Karpas-422 (cell line): Measurements from ENCODE around the gene OR2Z1. TPM values are rescaled to one million over a fixed set of nuclear protein-coding genes. Genes with fewer than 3 reads are reported as not detected.
"Not testable (repeated sequence)": the region's sequence is repeated elsewhere in the genome, so short reads cannot be mapped to it uniquely, and the experiment has no call there.

Source experiments
- DNase-seq: peaks from one replicate; pipeline ENCODE4 v3.0.0-alpha.2; 2015
- H2AFZ ChIP-seq: fragments of 200-600 bp; sonication (generic); 2 replicates; pipeline ENCODE4 v1.6.1; 2014; ENCODE audit warnings: antibody characterized with exemption, low read length, mixed read lengths
- H3K27ac ChIP-seq: fragments of 200-600 bp; sonication (generic); 2 replicates; pipeline ENCODE4 v1.5.1; 2014; ENCODE audit warnings: mild to moderate bottlenecking, low read length, moderate library complexity
- H3K27me3 ChIP-seq: fragments of 200-600 bp; sonication (generic); 2 replicates; pipeline ENCODE4 v1.6.1; 2014; ENCODE audit warnings: low read length, mixed read lengths
- H3K36me3 ChIP-seq: fragments of 200-600 bp; sonication (generic); 2 replicates; pipeline ENCODE4 v1.6.1; 2014; ENCODE audit warnings: low read length, mixed read lengths; ENCODE audit not compliant: insufficient read depth
- H3K4me1 ChIP-seq: fragments of 200-600 bp; sonication (generic); 2 replicates; pipeline ENCODE4 v1.6.1; 2014; ENCODE audit warnings: mild to moderate bottlenecking, low read length, mixed read lengths
- H3K4me2 ChIP-seq: fragments of 200-600 bp; sonication (generic); 2 replicates; pipeline ENCODE4 v1.6.1; 2014; ENCODE audit warnings: low read length, low read depth, mild to moderate bottlenecking; ENCODE audit not compliant: poor library complexity, severe bottlenecking
- H3K4me3 ChIP-seq: fragments of 200-600 bp; sonication (generic); 2 replicates; pipeline ENCODE4 v1.5.1; 2014; ENCODE audit warnings: mild to moderate bottlenecking, antibody characterized with exemption, low read length, mixed read lengths
- H3K79me2 ChIP-seq: fragments of 200-600 bp; sonication (generic); 2 replicates; pipeline ENCODE4 v1.6.1; 2014; ENCODE audit warnings: mild to moderate bottlenecking, low read length, mixed read lengths
- H3K9ac ChIP-seq: fragments of 200-600 bp; sonication (generic); 2 replicates; pipeline ENCODE4 v1.6.0; 2014; ENCODE audit warnings: low read length
- H3K9me2 ChIP-seq: fragments of 200-600 bp; sonication (generic), shearing (Covaris generic); replicated peaks from 2 replicates; pipeline ENCODE4 v1.6.0; 2014; ENCODE audit warnings: mild to moderate bottlenecking, low read length, moderate library complexity; ENCODE audit not compliant: insufficient read depth
- H3K9me3 ChIP-seq: fragments of 300-700, 200-600 bp; sonication (generic); 2 replicates; pipeline ENCODE4 v1.6.1; 2014; ENCODE audit warnings: low read length, mixed read lengths
- H4K20me1 ChIP-seq: fragments of 200-600 bp; sonication (generic); 2 replicates; pipeline ENCODE4 v1.6.1; 2014; ENCODE audit warnings: mild to moderate bottlenecking, antibody characterized with exemption, low read length, low read depth; ENCODE audit not compliant: insufficient read depth
- total RNA-seq: library from RNA; depleted of rRNA; stranded (reverse); fragments of >200 nt; shearing (Covaris generic); gene quantifications from 2 replicates; pipeline ENCODE4 v1.2.3, GENCODE V29; 2014; ENCODE audit warnings: low replicate concordance

The OR2Z1 gene
- total RNA-seq, 1 experiment from 2014 or later, result not detected

DNA sequence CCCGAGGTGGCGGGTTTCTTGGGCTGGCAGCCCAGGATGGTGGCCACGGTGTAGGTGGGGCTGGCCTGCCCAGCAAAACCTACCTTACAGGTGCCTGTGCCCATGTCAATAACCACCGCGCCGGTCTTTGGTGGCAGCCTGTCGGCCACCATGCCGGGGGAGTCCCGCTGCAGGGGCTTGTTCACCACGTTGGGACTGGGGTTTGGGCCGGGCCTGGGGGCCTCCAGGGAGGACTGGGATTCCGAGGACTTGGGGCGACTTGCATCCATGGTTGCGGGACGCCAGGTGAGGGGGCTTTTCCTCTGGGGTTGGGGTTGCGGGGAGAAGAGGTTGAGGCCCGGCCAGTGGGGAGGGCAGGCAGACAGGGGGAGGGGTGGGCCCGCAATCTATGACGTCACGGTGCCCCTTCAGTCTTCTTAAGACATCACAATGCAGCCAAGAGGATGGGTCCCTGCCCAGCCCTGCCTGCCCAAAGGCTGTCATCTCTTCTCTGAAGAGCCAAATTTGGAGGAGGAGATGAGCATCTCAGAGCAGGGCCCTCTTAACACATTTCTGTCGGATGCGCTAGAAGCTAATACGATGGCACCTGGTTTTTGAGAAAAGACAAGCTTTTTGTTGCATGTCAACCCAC is 22.9 kb upstream of the OR2Z1 start, which contains the start of gene ACTL9:
TSS of gene ACTL9 (minus strand) at position 363 of the 631 bp plus-strand sequence. CDS start at position 269, 94 bp downstream.
- Histone ChIP-seq H3K9ac (no peak within 1 kb of the TSS), H2AFZ (no peak within 1 kb of the TSS), H3K79me2 (no peaks in the 10 kb centered on the region), H3K36me3 (no peaks in the 10 kb centered on the region), H3K27ac (no peak within 1 kb of the TSS), H4K20me1 (no peaks in the 10 kb centered on the region), H3K9me3 (no peaks in the 10 kb centered on the region), H3K27me3 (no peaks in the 10 kb centered on the region), H3K4me2 (no peak within 1 kb of the TSS), H3K4me3 (no peak within 1 kb of the TSS), H3K4me1 (no peaks in the 10 kb centered on the region), H3K9me2 (no peaks in the 10 kb centered on the region)
- no peak for DNase-seq

GRCh38 chr19:8699908-8700307 is 21.5 kb upstream of the OR2Z1 start:
- H3K9me3 ChIP-seq, result no peaks in the 10 kb centered on the region
- H3K79me2 ChIP-seq, result no peaks in the 10 kb centered on the region
- no peak overlapping the region for H3K4me3 ChIP-seq
- H4K20me1 ChIP-seq, result no peaks in the 10 kb centered on the region
- no peaks in the 10 kb centered on the region for H3K27me3 ChIP-seq
- no peaks in the 10 kb centered on the region for H3K36me3 ChIP-seq
- H3K4me1 ChIP-seq, result no peaks in the 10 kb centered on the region
- H3K9me2 ChIP-seq, result no peaks in the 10 kb centered on the region
- no peak overlapping the region for H3K9ac ChIP-seq
- H3K4me2 ChIP-seq, result no peak overlapping the region
- H2AFZ ChIP-seq, result no peak overlapping the region
- H3K27ac ChIP-seq, result no peak overlapping the region
- DNase-seq, result no peak

- H3K36me3 ChIP-seq, result no peaks in the 10 kb centered on the region
- no peak for DNase-seq
- no peaks in the 10 kb centered on the region for H3K9me2 ChIP-seq
- H2AFZ ChIP-seq, result no peak overlapping the region
- H3K4me1 ChIP-seq, result no peaks in the 10 kb centered on the region
- no peaks in the 10 kb centered on the region for H3K27me3 ChIP-seq
- no peak overlapping the region for H3K4me3 ChIP-seq
- no peak overlapping the region for H3K4me2 ChIP-seq
- no peaks in the 10 kb centered on the region for H3K9me3 ChIP-seq
- no peak overlapping the region for H3K9ac ChIP-seq
- H3K27ac ChIP-seq, result no peak overlapping the region
- H3K79me2 ChIP-seq, result no peaks in the 10 kb centered on the region
- H4K20me1 ChIP-seq, result no peaks in the 10 kb centered on the region
Observed at GRCh38 chr19:8700956-8701355, 20.5 kb upstream of the OR2Z1 start.

GRCh38 chr19:8702350-8702749 is 19.1 kb upstream of the OR2Z1 start:
- Histone ChIP-seq H3K4me1 (no peaks in the 10 kb centered on the region), H3K4me2 (no peak overlapping the region), H2AFZ (no peak overlapping the region), H3K27me3 (no peaks in the 10 kb centered on the region), H4K20me1 (no peaks in the 10 kb centered on the region), H3K9me3 (no peaks in the 10 kb centered on the region), H3K4me3 (no peak overlapping the region), H3K36me3 (no peaks in the 10 kb centered on the region), H3K9me2 (no peaks in the 10 kb centered on the region), H3K9ac (no peak overlapping the region), H3K27ac (no peak overlapping the region), H3K79me2 (no peaks in the 10 kb centered on the region)
- DNase-seq, result no peak

GRCh38 chr19:8703223-8703622 is 18.2 kb upstream of the OR2Z1 start:
- H3K79me2 ChIP-seq, result no peaks in the 10 kb centered on the region
- no peaks in the 10 kb centered on the region for H3K36me3 ChIP-seq
- H3K9ac ChIP-seq, result no peak overlapping the region
- H4K20me1 ChIP-seq, result no peaks in the 10 kb centered on the region
- H3K9me2 ChIP-seq, result no peaks in the 10 kb centered on the region
- no peak for DNase-seq
- no peaks in the 10 kb centered on the region for H3K27me3 ChIP-seq
- no peak overlapping the region for H2AFZ ChIP-seq
- no peaks in the 10 kb centered on the region for H3K9me3 ChIP-seq
- no peaks in the 10 kb centered on the region for H3K4me1 ChIP-seq
- no peak overlapping the region for H3K27ac ChIP-seq
- no peak overlapping the region for H3K4me2 ChIP-seq
- H3K4me3 ChIP-seq, result no peak overlapping the region

GRCh38 chr19:8705304-8705703 is 16.1 kb upstream of the OR2Z1 start:
- DNase-seq, H3K36me3 ChIP-seq, H3K79me2 ChIP-seq, H3K9me2 ChIP-seq, H2AFZ ChIP-seq, H3K27ac ChIP-seq, H3K27me3 ChIP-seq, H4K20me1 ChIP-seq, H3K4me2 ChIP-seq, H3K4me3 ChIP-seq, H3K9ac ChIP-seq, H3K9me3 ChIP-seq, H3K4me1 ChIP-seq: not testable (repeated sequence)

DNA sequence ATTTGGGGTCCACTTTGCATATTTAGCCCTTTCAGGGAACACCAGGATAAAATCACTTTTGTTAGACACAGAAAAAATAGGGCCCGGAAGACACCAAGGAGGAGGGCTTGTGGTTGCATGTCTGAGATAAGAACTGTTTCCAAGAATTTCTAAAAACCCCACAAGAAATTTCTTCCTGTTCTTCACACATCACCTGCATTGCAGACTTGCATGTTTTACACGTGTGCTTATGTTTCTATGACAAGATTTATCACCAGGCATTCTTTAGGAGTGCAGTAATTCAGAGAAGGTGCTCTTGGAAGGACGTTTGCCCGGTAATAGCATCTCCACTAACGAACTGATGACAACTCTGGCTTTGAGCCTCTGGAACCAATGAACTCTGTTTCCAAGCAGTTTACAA is 15.7 kb upstream of the OR2Z1 start:
- Histone ChIP-seq H4K20me1 (no peaks in the 10 kb centered on the region), H3K4me3 (no peak overlapping the region), H3K9me2 (no peaks in the 10 kb centered on the region), H3K4me2 (no peak overlapping the region), H3K27ac (no peak overlapping the region), H3K36me3 (no peaks in the 10 kb centered on the region), H3K27me3 (no peaks in the 10 kb centered on the region), H3K4me1 (no peaks in the 10 kb centered on the region), H3K79me2 (no peaks in the 10 kb centered on the region), H3K9me3 (no peaks in the 10 kb centered on the region), H2AFZ (no peak overlapping the region), H3K9ac (no peak overlapping the region)
- DNase-seq, result no peak

DNA sequence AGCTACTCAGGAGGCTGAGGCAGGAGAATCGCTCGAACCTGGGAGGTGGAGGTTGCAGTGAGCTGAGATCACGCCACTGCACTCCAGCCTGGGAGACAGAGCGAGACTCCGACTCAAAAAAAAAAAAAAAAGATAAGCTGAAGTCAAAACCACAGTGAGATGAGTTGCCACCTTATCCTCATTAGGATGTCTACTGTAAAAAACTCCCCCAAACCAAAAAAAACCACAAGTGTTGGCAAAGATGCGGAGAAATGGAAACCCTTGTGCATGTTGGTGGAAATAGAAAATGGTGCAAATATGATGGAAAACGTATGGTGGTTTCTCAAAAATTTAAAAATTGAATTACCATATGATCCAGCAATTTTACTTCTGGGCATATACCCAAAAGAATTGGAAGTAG is 11.1 kb upstream of the OR2Z1 start:
- H2AFZ ChIP-seq, H3K9me2 ChIP-seq, H3K4me3 ChIP-seq, H3K9ac ChIP-seq, H3K9me3 ChIP-seq, DNase-seq, H4K20me1 ChIP-seq, H3K79me2 ChIP-seq, H3K4me2 ChIP-seq, H3K27ac ChIP-seq, H3K36me3 ChIP-seq, H3K4me1 ChIP-seq, H3K27me3 ChIP-seq: not testable (repeated sequence)

GRCh38 chr19:8722032-8722431 is 598 bp downstream of the OR2Z1 start:
- Histone ChIP-seq H3K9me3 (no peaks in the 10 kb centered on the region), H3K9me2 (no peaks in the 10 kb centered on the region), H3K4me2 (no peak overlapping the region), H3K9ac (no peak overlapping the region), H3K4me3 (no peak overlapping the region), H4K20me1 (no peaks in the 10 kb centered on the region), H3K36me3 (no peaks in the 10 kb centered on the region), H2AFZ (no peak overlapping the region), H3K27me3 (no peaks in the 10 kb centered on the region), H3K79me2 (no peaks in the 10 kb centered on the region), H3K4me1 (no peaks in the 10 kb centered on the region), H3K27ac (no peak overlapping the region)
- DNase-seq, result no peak
